ENCODE results near the gene OR51B5. TPM values are rescaled to one million over a fixed set of nuclear protein-coding genes. Genes with fewer than 3 reads are reported as not detected.

Gene OR51B5
- total RNA-seq, 2 experiments from 2014 or later = 0.16 TPM; not detected in 1

- Histone ChIP-seq H2AFZ (ENCODE audit: low read length) (no peak overlapping the region), H3K9me3 (ENCODE audit: low read length) (no peaks in the 10 kb centered on the region), H3K36me3 (ENCODE audit: insufficient read depth, low read length) (no peaks in the 10 kb centered on the region), H3K27ac (ENCODE audit: low read depth, low read length, poor library complexity, severe bottlenecking) (no peak overlapping the region), H3K9me2 (ENCODE audit: insufficient read depth, low read length) (no peaks in the 10 kb centered on the region), H3K79me2 (ENCODE audit: insufficient read depth, low read depth, low read length) (no peaks in the 10 kb centered on the region), H4K20me1 (ENCODE audit: insufficient read depth, low read length) (no peaks in the 10 kb centered on the region), H3K4me2 (ENCODE audit: low read length) (no peak overlapping the region), H3K4me3 (ENCODE audit: low read depth, low read length, poor library complexity, severe bottlenecking) (no peak overlapping the region), H3K4me1 (ENCODE audit: insufficient read depth, low read length, poor library complexity, severe bottlenecking) (no peaks in the 10 kb centered on the region)
- intact Hi-C loops (cut with micrococcal nuclease; ENCODE audit: unreplicated experiment) = no loop called here
- DNase-seq (ENCODE audit: low spot score) = no peak
- ChIA-PET POLR2A (interaction anchor here (0.8 kb wide), 1 partner anchor 31 kb away, joined by 3 read pairs; no protein-coding TSS in a partner anchor), CTCF (ENCODE audit: unreplicated experiment) (no interaction called here)
- TF ChIP-seq, protein P1, sequence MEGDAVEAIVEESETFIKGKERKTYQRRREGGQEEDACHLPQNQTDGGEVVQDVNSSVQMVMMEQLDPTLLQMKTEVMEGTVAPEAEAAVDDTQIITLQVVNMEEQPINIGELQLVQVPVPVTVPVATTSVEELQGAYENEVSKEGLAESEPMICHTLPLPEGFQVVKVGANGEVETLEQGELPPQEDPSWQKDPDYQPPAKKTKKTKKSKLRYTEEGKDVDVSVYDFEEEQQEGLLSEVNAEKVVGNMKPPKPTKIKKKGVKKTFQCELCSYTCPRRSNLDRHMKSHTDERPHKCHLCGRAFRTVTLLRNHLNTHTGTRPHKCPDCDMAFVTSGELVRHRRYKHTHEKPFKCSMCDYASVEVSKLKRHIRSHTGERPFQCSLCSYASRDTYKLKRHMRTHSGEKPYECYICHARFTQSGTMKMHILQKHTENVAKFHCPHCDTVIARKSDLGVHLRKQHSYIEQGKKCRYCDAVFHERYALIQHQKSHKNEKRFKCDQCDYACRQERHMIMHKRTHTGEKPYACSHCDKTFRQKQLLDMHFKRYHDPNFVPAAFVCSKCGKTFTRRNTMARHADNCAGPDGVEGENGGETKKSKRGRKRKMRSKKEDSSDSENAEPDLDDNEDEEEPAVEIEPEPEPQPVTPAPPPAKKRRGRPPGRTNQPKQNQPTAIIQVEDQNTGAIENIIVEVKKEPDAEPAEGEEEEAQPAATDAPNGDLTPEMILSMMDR (conservative IDR thresholded peaks at IDR 0.05; ENCODE audit: low read length) = no peak
- TF ChIP-seq EZH2phosphoT487 (IDR thresholded peaks at IDR 0.05; ENCODE audit: borderline replicate concordance, low read depth, low read length) = no peak
- BruUV-seq (replicated peaks) = no TSS peak
Observed at GRCh38 chr11:5307256-5308019, 35.9 kb downstream of the OR51B5 start.

- DNase-seq (ENCODE audit: low spot score) = no peak
- no peak overlapping the region for H3K4me3 ChIP-seq (ENCODE audit: low read depth, low read length, poor library complexity, severe bottlenecking)
- no peak overlapping the region for H3K27ac ChIP-seq (ENCODE audit: low read depth, low read length, poor library complexity, severe bottlenecking)
- no peaks in the 10 kb centered on the region for H3K79me2 ChIP-seq (ENCODE audit: insufficient read depth, low read depth, low read length)
- no peak overlapping the region for H2AFZ ChIP-seq (ENCODE audit: low read length)
- no peaks in the 10 kb centered on the region for H4K20me1 ChIP-seq (ENCODE audit: insufficient read depth, low read length)
- H3K9me2 ChIP-seq (ENCODE audit: insufficient read depth, low read length) = no peaks in the 10 kb centered on the region
- H3K4me1 ChIP-seq (ENCODE audit: insufficient read depth, low read length, poor library complexity, severe bottlenecking) = no peaks in the 10 kb centered on the region
- intact Hi-C loops (cut with micrococcal nuclease; ENCODE audit: unreplicated experiment) = no loop called here
- no peaks in the 10 kb centered on the region for H3K9me3 ChIP-seq (ENCODE audit: low read length)
- ChIA-PET CTCF (ENCODE audit: unreplicated experiment) (no interaction called here), POLR2A (no interaction called here)
- H3K4me2 ChIP-seq (ENCODE audit: low read length) = no peak overlapping the region
- H3K36me3 ChIP-seq (ENCODE audit: insufficient read depth, low read length) = no peaks in the 10 kb centered on the region
- no TSS peak for BruUV-seq (replicated peaks)
- TF ChIP-seq, protein P1 (conservative IDR thresholded peaks at IDR 0.05; ENCODE audit: low read length) = no peak
- TF ChIP-seq EZH2phosphoT487 (IDR thresholded peaks at IDR 0.05; ENCODE audit: borderline replicate concordance, low read depth, low read length) = no peak
Observed at GRCh38 chr11:5304046-5304445, 39.3 kb downstream of the OR51B5 start.

- POLR2A ChIA-PET = no interaction called here
- H3K27ac ChIP-seq (ENCODE audit: low read depth, low read length, poor library complexity, severe bottlenecking) = no peak overlapping the region
- intact Hi-C loops (cut with micrococcal nuclease; ENCODE audit: unreplicated experiment) = no loop called here
- no peak overlapping the region for H3K4me2 ChIP-seq (ENCODE audit: low read length)
- H3K36me3 ChIP-seq (ENCODE audit: insufficient read depth, low read length) = no peaks in the 10 kb centered on the region
- no peaks in the 10 kb centered on the region for H4K20me1 ChIP-seq (ENCODE audit: insufficient read depth, low read length)
- no peaks in the 10 kb centered on the region for H3K9me2 ChIP-seq (ENCODE audit: insufficient read depth, low read length)
- no peaks in the 10 kb centered on the region for H3K79me2 ChIP-seq (ENCODE audit: insufficient read depth, low read depth, low read length)
- H3K4me3 ChIP-seq (ENCODE audit: low read depth, low read length, poor library complexity, severe bottlenecking) = no peak overlapping the region
- DNase-seq (ENCODE audit: low spot score) = no peak
- CTCF ChIA-PET (ENCODE audit: unreplicated experiment) = no interaction called here
- H2AFZ ChIP-seq (ENCODE audit: low read length) = no peak overlapping the region
- no peaks in the 10 kb centered on the region for H3K9me3 ChIP-seq (ENCODE audit: low read length)
- no TSS peak for BruUV-seq (replicated peaks)
- H3K4me1 ChIP-seq (ENCODE audit: insufficient read depth, low read length, poor library complexity, severe bottlenecking) = no peaks in the 10 kb centered on the region
- TF ChIP-seq, protein P1 (conservative IDR thresholded peaks at IDR 0.05; ENCODE audit: low read length) = no peak
- TF ChIP-seq EZH2phosphoT487 (IDR thresholded peaks at IDR 0.05; ENCODE audit: borderline replicate concordance, low read depth, low read length) = no peak
Observed at GRCh38 chr11:5303626-5304025, 39.7 kb downstream of the OR51B5 start.
